ENCODE results near the gene FGD4.
A peak's percentile ranks its signal among the peaks of the same experiment; 100 is the strongest.

Gene FGD4

GRCh38 chr12:32399370-32400113 is at the start of gene FGD4:
Gene FGD4 (plus strand): TSS chr12:32399558.
- DNase-seq (ENCODE audit: low read depth), result peak; percentile 56

- DNase-seq (ENCODE audit: low read depth), result no peak
These were observed 45.8 kb upstream of the FGD4 start for GRCh38 chr12:32353540-32353939.

GRCh38 chr12:32357601-32358249 is 41.6 kb upstream of the FGD4 start:
- no peak for DNase-seq (ENCODE audit: low read depth)

GRCh38 chr12:32360956-32361355 is 38.4 kb upstream of the FGD4 start:
- DNase-seq (ENCODE audit: low read depth), result peak; percentile 4

- no peak for DNase-seq (ENCODE audit: low read depth)
These were observed 36.5 kb upstream of the FGD4 start for GRCh38 chr12:32362892-32363291.

- DNase-seq (ENCODE audit: low read depth), result peak; percentile 53
These were observed 33.8 kb upstream of the FGD4 start for GRCh38 chr12:32365473-32366064.

GRCh38 chr12:32366714-32367113 is 32.6 kb upstream of the FGD4 start:
- DNase-seq (ENCODE audit: low read depth), result no peak

GRCh38 chr12:32367381-32367780 is 32.0 kb upstream of the FGD4 start:
- DNase-seq (ENCODE audit: low read depth), result no peak

- no peak for DNase-seq (ENCODE audit: low read depth)
These were observed 30.2 kb upstream of the FGD4 start for GRCh38 chr12:32369202-32369601.

GRCh38 chr12:32377344-32378055 is 21.9 kb upstream of the FGD4 start:
- no peak for DNase-seq (ENCODE audit: low read depth)

GRCh38 chr12:32379213-32379612 is 20.1 kb upstream of the FGD4 start:
- DNase-seq (ENCODE audit: low read depth), result no peak

GRCh38 chr12:32379667-32380066 is 19.7 kb upstream of the FGD4 start:
- no peak for DNase-seq (ENCODE audit: low read depth)

- no peak for DNase-seq (ENCODE audit: low read depth)
These were observed 17.1 kb upstream of the FGD4 start for GRCh38 chr12:32382226-32382625.

GRCh38 chr12:32390572-32391219 is 8.7 kb upstream of the FGD4 start:
- DNase-seq (ENCODE audit: low read depth), result peak; percentile 33

- DNase-seq (ENCODE audit: low read depth), result no peak
These were observed 4.3 kb upstream of the FGD4 start for GRCh38 chr12:32395026-32395425.

GRCh38 chr12:32397696-32398095 is 1.7 kb upstream of the FGD4 start:
- DNase-seq (ENCODE audit: low read depth), result no peak

GRCh38 chr12:32398181-32398580 is 1.2 kb upstream of the FGD4 start:
- DNase-seq (ENCODE audit: low read depth), result no peak

- no peak for DNase-seq (ENCODE audit: low read depth)
These were observed 465 bp upstream of the FGD4 start for GRCh38 chr12:32398816-32399369.

GRCh38 chr12:32400114-32400672 is 835 bp downstream of the FGD4 start:
- no peak for DNase-seq (ENCODE audit: low read depth)

GRCh38 chr12:32400866-32401265 is 1.5 kb downstream of the FGD4 start:
- no peak for DNase-seq (ENCODE audit: low read depth)

GRCh38 chr12:32402170-32402569 is 2.8 kb downstream of the FGD4 start:
- no peak for DNase-seq (ENCODE audit: low read depth)

- no peak for DNase-seq (ENCODE audit: low read depth)
These were observed 3.6 kb downstream of the FGD4 start for GRCh38 chr12:32402946-32403345.
